GM12874 (cell line): ENCODE results near the gene GPC5.

Source experiments
- TF ChIP-seq, protein P1 (sequence below): IDR thresholded peaks from 2 replicates; pipeline ENCODE4 v1.5.1; 2011; ENCODE audit warnings: low read depth, mild to moderate bottlenecking, control low read depth, low read length, moderate library complexity; ENCODE audit not compliant: insufficient read depth

Gene GPC5

DNA sequence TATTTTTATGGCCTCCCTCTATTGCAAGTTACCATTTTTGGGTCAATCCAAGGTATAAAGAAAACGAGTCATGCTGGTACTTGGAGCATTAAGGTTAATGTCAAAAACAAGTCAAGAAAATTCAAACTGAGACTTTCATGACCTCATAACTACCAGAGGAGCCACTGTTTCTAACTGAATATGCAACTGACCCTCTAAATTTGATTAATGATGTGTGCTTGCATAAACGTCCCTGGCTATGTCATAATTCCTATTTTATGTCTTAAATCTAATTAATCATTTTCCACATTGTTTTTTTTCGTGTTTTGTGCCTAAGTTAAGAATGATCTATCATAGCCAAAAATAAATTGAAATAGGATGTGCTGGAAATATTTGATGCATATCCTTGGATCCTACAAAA is 1431.5 kb downstream of the GPC5 start:
- TF ChIP-seq, protein P1, sequence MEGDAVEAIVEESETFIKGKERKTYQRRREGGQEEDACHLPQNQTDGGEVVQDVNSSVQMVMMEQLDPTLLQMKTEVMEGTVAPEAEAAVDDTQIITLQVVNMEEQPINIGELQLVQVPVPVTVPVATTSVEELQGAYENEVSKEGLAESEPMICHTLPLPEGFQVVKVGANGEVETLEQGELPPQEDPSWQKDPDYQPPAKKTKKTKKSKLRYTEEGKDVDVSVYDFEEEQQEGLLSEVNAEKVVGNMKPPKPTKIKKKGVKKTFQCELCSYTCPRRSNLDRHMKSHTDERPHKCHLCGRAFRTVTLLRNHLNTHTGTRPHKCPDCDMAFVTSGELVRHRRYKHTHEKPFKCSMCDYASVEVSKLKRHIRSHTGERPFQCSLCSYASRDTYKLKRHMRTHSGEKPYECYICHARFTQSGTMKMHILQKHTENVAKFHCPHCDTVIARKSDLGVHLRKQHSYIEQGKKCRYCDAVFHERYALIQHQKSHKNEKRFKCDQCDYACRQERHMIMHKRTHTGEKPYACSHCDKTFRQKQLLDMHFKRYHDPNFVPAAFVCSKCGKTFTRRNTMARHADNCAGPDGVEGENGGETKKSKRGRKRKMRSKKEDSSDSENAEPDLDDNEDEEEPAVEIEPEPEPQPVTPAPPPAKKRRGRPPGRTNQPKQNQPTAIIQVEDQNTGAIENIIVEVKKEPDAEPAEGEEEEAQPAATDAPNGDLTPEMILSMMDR = no peak

DNA sequence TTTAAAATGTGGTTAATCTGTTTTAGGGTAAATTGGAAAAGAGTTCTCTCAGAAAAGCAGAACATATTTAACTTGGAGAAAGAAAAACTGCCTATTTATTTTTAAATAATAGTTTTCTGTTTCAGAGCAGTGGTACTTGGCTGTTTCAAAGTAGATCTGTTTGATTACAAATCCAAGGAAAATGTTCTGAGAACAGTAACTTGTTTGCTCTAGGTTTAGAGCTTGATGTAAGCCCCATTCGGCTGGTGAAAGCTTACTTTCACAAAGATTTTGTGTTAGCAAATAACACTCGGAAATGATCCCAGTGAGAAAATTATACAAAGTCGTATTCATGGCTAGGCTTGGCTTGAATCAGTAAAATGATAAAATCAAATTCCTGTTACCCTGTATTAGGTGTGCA is 1432.4 kb downstream of the GPC5 start:
- TF ChIP-seq, protein P1 = no peak

DNA sequence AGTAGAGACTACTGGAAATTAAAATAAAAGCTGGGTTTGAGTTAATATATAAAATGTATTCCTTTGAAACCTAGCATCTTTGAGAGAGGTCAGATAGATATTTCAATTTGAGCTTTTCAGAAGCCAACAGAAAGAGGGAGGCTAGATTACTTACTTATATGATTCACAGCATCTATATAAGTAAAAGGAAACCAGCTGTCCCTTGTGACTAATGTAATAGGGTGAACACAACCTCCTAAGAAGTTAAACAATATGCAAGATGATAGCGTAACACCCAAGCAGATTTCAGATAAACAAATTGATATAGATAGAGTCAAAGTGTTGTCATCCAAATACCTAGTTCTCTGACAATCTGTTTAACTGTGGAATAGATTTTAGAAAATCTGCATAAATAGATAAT is 1434.7 kb downstream of the GPC5 start:
- TF ChIP-seq, protein P1 = no peak

DNA sequence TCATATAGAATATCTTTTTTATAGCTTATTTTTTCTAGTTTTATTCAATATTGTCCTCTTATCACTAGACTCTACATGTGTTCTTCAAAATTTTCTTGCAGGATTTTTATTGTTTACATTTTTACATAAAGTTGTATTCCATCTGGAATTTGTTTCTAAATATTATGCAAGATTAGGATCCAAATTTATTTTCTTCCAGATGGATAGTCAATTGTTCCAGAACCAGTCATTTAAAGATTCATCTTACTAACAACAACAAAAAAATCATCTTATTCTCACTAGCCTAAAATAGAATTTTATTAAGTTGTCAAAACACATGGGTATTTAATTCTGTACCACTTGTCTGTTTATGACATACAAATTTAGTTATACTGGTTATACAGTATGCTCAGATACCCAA is 1437.8 kb downstream of the GPC5 start:
- TF ChIP-seq, protein P1 = no peak

DNA sequence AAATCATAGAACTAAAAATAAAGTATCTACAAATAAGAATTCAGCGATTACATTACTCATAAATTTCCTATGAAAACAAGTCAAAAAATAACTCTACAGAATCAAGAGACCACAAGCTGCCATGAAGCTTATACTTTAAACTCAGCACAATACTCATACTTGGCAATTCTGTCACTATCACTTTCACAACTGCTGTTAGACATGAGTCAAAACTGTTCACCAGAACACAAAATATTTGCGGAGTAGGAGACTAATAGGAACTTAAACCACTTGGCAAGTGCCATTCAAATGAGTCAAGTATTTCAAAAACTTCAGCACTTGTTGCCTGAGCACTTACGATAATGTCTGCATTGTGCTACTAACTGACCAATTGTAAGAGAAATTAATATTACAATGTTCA is 1440.4 kb downstream of the GPC5 start:
- TF ChIP-seq, protein P1 = no peak

DNA sequence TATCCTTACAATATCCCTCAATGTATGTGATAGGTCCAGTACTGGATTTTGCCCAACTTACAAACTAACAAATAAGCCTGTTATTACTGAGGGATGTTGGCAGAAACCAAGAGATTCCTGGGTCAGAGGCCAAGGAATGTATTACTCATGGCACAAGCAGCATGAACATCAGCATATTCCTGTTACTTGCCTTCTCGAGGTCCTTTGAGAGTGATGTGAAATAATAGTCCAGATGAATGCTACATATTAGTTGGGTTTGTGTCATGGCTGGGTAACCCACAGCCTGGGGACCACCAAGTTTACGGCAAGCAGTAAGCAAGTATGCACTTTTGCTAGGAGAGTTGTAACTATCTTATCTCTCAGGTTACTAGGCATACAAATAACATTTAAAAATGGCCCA is 1443.7 kb downstream of the GPC5 start:
- TF ChIP-seq, protein P1 = no peak

DNA sequence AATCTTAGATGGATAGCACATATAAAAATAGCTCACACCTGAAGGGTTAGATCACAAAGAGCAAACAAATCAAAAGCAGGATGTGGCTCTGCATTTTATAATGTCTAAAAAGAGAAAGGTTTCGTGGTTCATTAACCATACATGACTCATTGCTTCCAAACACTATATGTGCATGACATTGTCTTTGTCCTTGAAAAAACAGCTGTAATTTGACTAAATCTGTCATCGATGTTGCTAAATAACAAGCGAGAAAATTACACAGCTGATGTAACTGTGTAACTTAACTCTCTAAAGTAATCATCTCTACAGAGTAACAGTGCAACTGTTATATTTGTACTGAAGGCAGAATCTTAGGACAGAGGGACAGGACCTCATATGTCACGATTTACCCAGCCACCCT is 1445.1 kb downstream of the GPC5 start:
- TF ChIP-seq, protein P1 = no peak

DNA sequence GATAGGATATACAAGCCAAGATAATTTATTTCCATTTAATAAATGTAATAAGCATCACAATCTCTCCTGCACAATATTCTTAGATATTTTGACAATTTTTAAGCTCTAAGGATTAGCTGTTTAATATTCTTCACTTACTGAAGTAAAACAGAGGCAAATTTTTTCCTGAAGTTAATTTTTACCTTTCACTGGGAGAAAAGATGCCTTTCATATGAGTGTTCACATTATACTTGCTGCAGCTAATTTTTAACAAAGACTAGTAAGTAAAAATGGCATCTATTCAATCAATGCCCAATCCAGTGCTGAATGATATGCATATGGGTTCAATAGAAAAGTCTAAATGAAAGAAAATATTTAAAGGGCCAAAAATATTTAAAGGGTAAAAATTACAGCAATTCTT is 1451.0 kb downstream of the GPC5 start:
- TF ChIP-seq, protein P1 = no peak
